HL-60/S4 treated with retinoic acid at 250 ng/mL for 4 days and 3 days (cell line): ENCODE data around the gene MTHFD1L.

Experiments
- in situ Hi-C: fragments of 300-500 bp; cut with MboI; formaldehyde crosslinking; loops from 2 replicates; pipeline ENCODE4 v1.7.0; 2022; ENCODE audit warnings: low sequenced_read_pairs

Gene MTHFD1L

GRCh38 chr6:151141685-151142084, 276.2 kb downstream of the MTHFD1L start:
- in situ Hi-C loops, result no loop called here

- in situ Hi-C loops, result no loop called here
These were observed 277.2 kb downstream of the MTHFD1L start for GRCh38 chr6:151142676-151143075.

- in situ Hi-C loops, result no loop called here
These were observed 277.8 kb downstream of the MTHFD1L start for GRCh38 chr6:151143337-151143736.

GRCh38 chr6:151143806-151144205, 278.3 kb downstream of the MTHFD1L start:
- in situ Hi-C loops, result no loop called here

- in situ Hi-C loops, result no loop called here
These were observed 281.8 kb downstream of the MTHFD1L start for GRCh38 chr6:151147118-151147832.

GRCh38 chr6:151148111-151148510, 282.6 kb downstream of the MTHFD1L start:
- in situ Hi-C loops, result no loop called here

GRCh38 chr6:151149793-151150192, 284.3 kb downstream of the MTHFD1L start:
- in situ Hi-C loops, result no loop called here
